IMR-90 (cell line): ENCODE data around the gene PCED1A. TPM values are rescaled to one million over a fixed set of nuclear protein-coding genes. Genes with fewer than 3 reads are reported as not detected.

ENCODE experiments used
- ATAC-seq: fragments of 200-7000 bp; cut with Tn5 transposase; 2 replicates; pipeline ENCODE4 v1.9.1; 2020; ENCODE audit warnings: low read depth, mild to moderate bottlenecking, moderate library complexity
- BruUV-seq: library from RNA; stranded (reverse); fragments of 400-500 nt; replicated peaks from 2 replicates; lab custom pipeline; 2021; lab: Mats Ljungman, UMichigan
- CTCF ChIA-PET: fragments of 300-600 bp; formaldehyde crosslinking; extraction: SDS; loops from one replicate; lab custom pipeline; 2021; ENCODE audit warnings: antibody characterized with exemption; lab: Yijun Ruan, JAX
- POLR2A ChIA-PET: fragments of 300-600 bp; sonication (Branson Sonifier 250); formaldehyde crosslinking; loops from one replicate; lab custom pipeline; 2022; ENCODE audit warnings: antibody characterized with exemption; ENCODE audit not compliant: unreplicated experiment; lab: Charles Lee
- DNase-seq: peaks from one replicate; pipeline ENCODE4 v3.0.0; 2013
- H2AFZ ChIP-seq: replicated peaks from 2 replicates; pipeline ENCODE3; 2013; ENCODE audit warnings: low read length, mild to moderate bottlenecking; ENCODE audit not compliant: poor library complexity
- H2AK5ac ChIP-seq: 2 replicates; pipeline ENCODE4 v1.6.1; 2013; ENCODE audit warnings: low read depth, low read length, inconsistent platforms
- H2AK9ac ChIP-seq: replicated peaks from 2 replicates; pipeline ENCODE3; 2013; ENCODE audit warnings: mild to moderate bottlenecking, low read depth, low read length, moderate library complexity; ENCODE audit not compliant: poor library complexity
- H2BK120ac ChIP-seq: 2 replicates; pipeline ENCODE4 v1.6.1; 2013; ENCODE audit warnings: low read depth, low read length, inconsistent platforms
- H2BK15ac ChIP-seq: 3 replicates; pipeline ENCODE4 v1.6.1; 2013; ENCODE audit warnings: low read depth, low read length, inconsistent platforms
- H2BK20ac ChIP-seq: 2 replicates; pipeline ENCODE4 v1.6.1; 2013; ENCODE audit warnings: low read depth, mild to moderate bottlenecking, inconsistent platforms, low read length, moderate library complexity
- H2BK5ac ChIP-seq: 2 replicates; pipeline ENCODE4 v1.6.1; 2013; ENCODE audit warnings: mild to moderate bottlenecking, low read depth, low read length, inconsistent platforms; ENCODE audit not compliant: poor library complexity, severe bottlenecking
- H3K14ac ChIP-seq: replicated peaks from 2 replicates; pipeline ENCODE4 v1.6.1; 2013; ENCODE audit warnings: low read depth, low read length, inconsistent platforms
- H3K18ac ChIP-seq: 2 replicates; pipeline ENCODE4 v1.6.1; 2013; ENCODE audit warnings: low read depth, low read length, control low read depth
- H3K23ac ChIP-seq: 2 replicates; pipeline ENCODE4 v1.6.1; 2013; ENCODE audit warnings: low read depth, low read length, inconsistent platforms
- H3K27ac ChIP-seq: 2 replicates; pipeline ENCODE4 v1.5.1; 2013; ENCODE audit warnings: mild to moderate bottlenecking, control low read depth, low read length; ENCODE audit not compliant: insufficient read depth
- H3K27me3 ChIP-seq: 2 replicates; pipeline ENCODE4 v1.6.1; 2013; ENCODE audit warnings: low read length; ENCODE audit not compliant: control insufficient read depth, insufficient read depth
- H3K36me3 ChIP-seq: 2 replicates; pipeline ENCODE4 v1.6.1; 2013; ENCODE audit warnings: low read length, mixed read lengths; ENCODE audit not compliant: control insufficient read depth, insufficient read depth
- H3K4ac ChIP-seq: 2 replicates; pipeline ENCODE4 v1.6.1; 2013; ENCODE audit warnings: low read depth, low read length, inconsistent platforms
- H3K4me1 ChIP-seq: 2 replicates; pipeline ENCODE4 v1.6.1; 2013; ENCODE audit warnings: low read length, mixed read lengths; ENCODE audit not compliant: control insufficient read depth, insufficient read depth
- H3K4me2 ChIP-seq: 2 replicates; pipeline ENCODE4 v1.6.1; 2013; ENCODE audit warnings: low read depth, mild to moderate bottlenecking, control low read depth, low read length, moderate library complexity
- H3K4me3 ChIP-seq: 2 replicates; pipeline ENCODE4 v1.5.1; 2013; ENCODE audit warnings: low read depth, mild to moderate bottlenecking, control low read depth, low read length, moderate library complexity; ENCODE audit not compliant: insufficient read depth
- H3K56ac ChIP-seq: 2 replicates; pipeline ENCODE4 v1.6.1; 2013; ENCODE audit warnings: low read length, inconsistent platforms; ENCODE audit not compliant: insufficient read depth; ENCODE audit errors: extremely low read depth
- H3K79me1 ChIP-seq, 2 experiments: 2 replicates each; pipeline ENCODE4 v1.6.1; 2013; ENCODE audit warnings: low read length in 2 of 2, inconsistent platforms in 1 of 2, low read depth in 1 of 2
- H3K9ac ChIP-seq: 2 replicates; pipeline ENCODE4 v1.6.1; 2013; ENCODE audit warnings: low read depth, low read length, control low read depth
- H3K9me1 ChIP-seq: 2 replicates; pipeline ENCODE4 v1.6.1; 2013; ENCODE audit warnings: low read length, inconsistent platforms; ENCODE audit not compliant: insufficient read depth
- H3K9me3 ChIP-seq: 2 replicates; pipeline ENCODE4 v1.6.1; 2013; ENCODE audit warnings: low read length; ENCODE audit not compliant: control insufficient read depth, insufficient read depth
- H4K20me1 ChIP-seq: 2 replicates; pipeline ENCODE4 v1.6.1; 2013; ENCODE audit warnings: low read length, inconsistent platforms; ENCODE audit not compliant: insufficient read depth
- H4K5ac ChIP-seq: 2 replicates; pipeline ENCODE4 v1.6.1; 2013; ENCODE audit warnings: mild to moderate bottlenecking, low read depth, low read length, control low read depth
- H4K8ac ChIP-seq, 2 experiments: 2 replicates each; pipeline ENCODE4 v1.6.1; 2013; ENCODE audit warnings: low read depth in 2 of 2, low read length in 2 of 2, control low read depth in 1 of 2, inconsistent platforms in 1 of 2
- H4K91ac ChIP-seq: 2 replicates; pipeline ENCODE4 v1.6.1; 2013; ENCODE audit warnings: low read depth, low read length, inconsistent platforms; ENCODE audit not compliant: insufficient read depth
- BHLHE40 ChIP-seq: fragments of 150-350 bp; IDR thresholded peaks from 2 replicates; pipeline ENCODE4 v1.6.1; 2016; ENCODE audit warnings: mild to moderate bottlenecking, low read depth, low read length
- CEBPB ChIP-seq: IDR thresholded peaks from 2 replicates; pipeline ENCODE4 v1.6.1; 2012; ENCODE audit warnings: low read depth, low read length, improper control_type of control experiment
- CHD1 ChIP-seq: IDR thresholded peaks from 2 replicates; pipeline ENCODE4 v1.6.1; 2012; ENCODE audit warnings: low read depth, low read length, improper control_type of control experiment
- CTCF ChIP-seq: conservative IDR thresholded peaks from 2 replicates; pipeline ENCODE4 v1.5.1; 2012; ENCODE audit warnings: mild to moderate bottlenecking, low read depth, low read length, improper control_type of control experiment
- ELK1 ChIP-seq: fragments of 150-350 bp; IDR thresholded peaks from 2 replicates; pipeline ENCODE4 v1.6.1; 2016; ENCODE audit warnings: low read depth, mild to moderate bottlenecking, low read length, moderate library complexity, borderline replicate concordance
- FOS ChIP-seq: fragments of 150-350 bp; IDR thresholded peaks from 2 replicates; pipeline ENCODE4 v1.6.1; 2016; ENCODE audit warnings: low read depth, low read length
- MAZ ChIP-seq: IDR thresholded peaks from 2 replicates; pipeline ENCODE4 v1.6.1; 2012; ENCODE audit warnings: low read depth, mild to moderate bottlenecking, low read length, improper control_type of control experiment, moderate library complexity, borderline replicate concordance
- MXI1 ChIP-seq: IDR thresholded peaks from 2 replicates; pipeline ENCODE4 v1.6.1; 2012; ENCODE audit warnings: low read depth, mild to moderate bottlenecking, low read length, moderate library complexity, borderline replicate concordance
- POLR2A ChIP-seq: IDR thresholded peaks from 2 replicates; pipeline ENCODE4 v1.6.1; 2012; ENCODE audit warnings: mild to moderate bottlenecking, low read depth, low read length
- RAD21 ChIP-seq: IDR thresholded peaks from 2 replicates; pipeline ENCODE4 v1.6.1; 2012; ENCODE audit warnings: low read length, improper control_type of control experiment
- RCOR1 ChIP-seq: IDR thresholded peaks from 2 replicates; pipeline ENCODE4 v1.6.1; 2012; ENCODE audit warnings: mild to moderate bottlenecking, low read length, improper control_type of control experiment; ENCODE audit not compliant: insufficient replicate concordance
- SMC3 ChIP-seq: fragments of 150-350 bp; IDR thresholded peaks from 2 replicates; pipeline ENCODE4 v1.6.1; 2016; ENCODE audit warnings: low read depth, mild to moderate bottlenecking, antibody characterized with exemption, low read length, moderate library complexity
- USF2 ChIP-seq: fragments of 150-350 bp; IDR thresholded peaks from 2 replicates; pipeline ENCODE4 v1.6.1; 2017; ENCODE audit warnings: mild to moderate bottlenecking, antibody characterized with exemption, low read length, low read depth
- WGBS, 2 experiments: methylation state at CpG; one replicate each; pipeline versions ENCODE4 v1.1.5 to v1.1.7; 2013; ENCODE audit warnings: missing lambda C conversion rate in 2 of 2; ENCODE audit not compliant: insufficient read length in 1 of 2; ENCODE audit errors: extremely low coverage in 2 of 2; 5-methylcytosine and 5-hydroxymethylcytosine counted together
- dilution Hi-C: fragments of 300-500 bp; cut with HindIII; formaldehyde crosslinking; loops from one replicate; pipeline ENCODE4 v1.14.3; 2018; ENCODE audit warnings: low sequenced_read_pairs; ENCODE audit not compliant: unreplicated experiment
- in situ Hi-C: fragments of 300-500 bp; cut with MboI; formaldehyde crosslinking; loops from 3 replicates; pipeline ENCODE4 v1.14.3; 2019; ENCODE audit warnings: low sequenced_read_pairs, inconsistent platforms, mixed read lengths
- intact Hi-C: fragments of 100-400 bp; cut with micrococcal nuclease; formaldehyde crosslinking; loops from 2 replicates; pipeline ENCODE4 v1.10.0; 2022
- polyA plus RNA-seq, 3 experiments: library from polyadenylated mRNA; depleted of rRNA; stranded (reverse); fragments of >200 nt; gene quantifications; 2 replicates each; pipeline ENCODE4 v1.2.3, GENCODE V29; 2012; ENCODE audit warnings: low replicate concordance in 1 of 3
- total RNA-seq: library from RNA; depleted of rRNA; stranded (reverse); fragments of >200 nt; gene quantifications from 2 replicates; pipeline ENCODE4 v1.2.3, GENCODE V29; 2012

The PCED1A gene
- total and polyA plus RNA-seq, 2 of the 4 experiments (the other 2 are of a cell fraction), result 9.7 to 33.4 TPM

- Histone ChIP-seq H2BK15ac (no peak overlapping the region), H3K9me1 (peaks cover 30% of the 10 kb centered on the region), H3K36me3 (peaks cover 26% of the 10 kb centered on the region), H3K23ac (no peak overlapping the region), H3K4me1 (peaks cover 12% of the 10 kb centered on the region), H2BK5ac (no peak overlapping the region), H2AK5ac (no peak overlapping the region), H3K79me1 (peaks cover 20 to 41% of the 10 kb centered on the region in 2 experiments), H3K27ac (no peak overlapping the region), H2AK9ac (no peak overlapping the region), H3K56ac (no peak overlapping the region), H4K20me1 (peaks cover 3% of the 10 kb centered on the region; the same call in 1 of the 2 replicates), H3K18ac (no peak overlapping the region), H2BK20ac (no peak overlapping the region), H3K4me3 (no peak overlapping the region), H3K9ac (no peak overlapping the region), H3K14ac (no peak overlapping the region), H4K91ac (no peak overlapping the region), H3K9me3 (no peaks in the 10 kb centered on the region), H2AFZ (no peak overlapping the region), H3K27me3 (no peaks in the 10 kb centered on the region), H4K8ac (no peak overlapping the region), H3K4ac (no peak overlapping the region), H3K4me2 (no peak overlapping the region), H4K5ac (no peak overlapping the region), H2BK120ac (no peak overlapping the region)
- POLR2A ChIA-PET, result no interaction called here
- dilution Hi-C loops, result no loop called here
- ATAC-seq, result no peak
- CTCF ChIA-PET, result interaction anchor here (1.5 kb wide), 1 partner anchor 15 kb away, joined by 3 read pairs; no protein-coding TSS in a partner anchor
- DNase-seq, result peak; percentile 37
- 59% methylated on average over 2 of the region's 6 CpGs; no CpG with 5 or more reads in 1 of the 2 experiments for WGBS, 2 experiments
- in situ Hi-C loops, result loop anchor here (25.0 kb wide), 1 partner anchor 325 kb away; the partner anchor contains the start of gene ZNF343
- BruUV-seq, result no TSS peak
- TF ChIP-seq CEBPB (no peak), SMC3 (no peak), USF2 (no peak), MXI1 (no peak), ELK1 (no peak), MAZ (no peak), POLR2A (no peak), CTCF (no peak), RCOR1 (no peak), RAD21 (no peak), CHD1 (no peak), BHLHE40 (no peak), FOS (no peak)
- intact Hi-C loops, result no loop called here
These were observed 3.1 kb downstream of the PCED1A start for GRCh38 chr20:2837221-2837960.
